ENCODE results near the gene CHAC1. TPM values are rescaled to one million over a fixed set of nuclear protein-coding genes. Genes with fewer than 3 reads are reported as not detected.
"Not testable (repeated sequence)": the region's sequence is repeated elsewhere in the genome, so short reads cannot be mapped to it uniquely, and the experiment has no call there.

CHAC1 gene
- total RNA-seq, 2 donors from 2014 or later: 6.8 to 9.0 TPM

- Mint-ChIP-seq H3K27me3 (ENCODE audit: insufficient read depth) (peaks cover 14% of the 10 kb centered on the region), H3K27ac (no peak overlapping the region), H3K36me3 (ENCODE audit: low read depth) (peaks cover 2% of the 10 kb centered on the region), H3K9me3 (peaks cover 5% of the 10 kb centered on the region), H3K4me3 (no peak overlapping the region), H3K4me1 (peaks cover 20% of the 10 kb centered on the region)
- Histone ChIP-seq H3K36me3 (ENCODE audit: control insufficient read depth, insufficient read depth, low read length) (no peaks in the 10 kb centered on the region), H3K27me3 (ENCODE audit: control insufficient read depth, insufficient read depth, low read length, poor library complexity, severe bottlenecking) (no peaks in the 10 kb centered on the region), H3K4me1 (ENCODE audit: control insufficient read depth, insufficient read depth, low read length) (no peaks in the 10 kb centered on the region), H3K27ac (ENCODE audit: low read depth, low read length) (no peak overlapping the region), H3K9me3 (ENCODE audit: control insufficient read depth, low read length) (no peaks in the 10 kb centered on the region), H3K9ac (ENCODE audit: extremely low read depth, low read length, poor library complexity, severe bottlenecking) (no peak overlapping the region), H3K4me3 (ENCODE audit: low read length) (no peak overlapping the region)
- DNase-seq: no peak
- no peak for TF ChIP-seq CTCF (conservative IDR thresholded peaks at IDR 0.05)
- WGBS, 2 experiments (ENCODE audit: insufficient coverage in 1 of 2, insufficient read length in 1 of 2): 88 to 90% methylated on average over 4 to 11 of the region's 11 CpGs
These were observed 7.7 kb downstream of the CHAC1 start for GRCh38 chr15:40960925-40961324.

- not testable (repeated sequence) for H3K4me1 ChIP-seq (ENCODE audit: control insufficient read depth, insufficient read depth, low read length); H3K36me3 Mint-ChIP-seq (ENCODE audit: low read depth); DNase-seq; H3K27ac Mint-ChIP-seq; H3K9me3 Mint-ChIP-seq; H3K9ac ChIP-seq (ENCODE audit: extremely low read depth, low read length, poor library complexity, severe bottlenecking); H3K27ac ChIP-seq (ENCODE audit: low read depth, low read length); H3K27me3 ChIP-seq (ENCODE audit: control insufficient read depth, insufficient read depth, low read length, poor library complexity, severe bottlenecking); H3K4me3 Mint-ChIP-seq; H3K9me3 ChIP-seq (ENCODE audit: control insufficient read depth, low read length); H3K36me3 ChIP-seq (ENCODE audit: control insufficient read depth, insufficient read depth, low read length); H3K4me3 ChIP-seq (ENCODE audit: low read length)
- peaks cover 28% of the 10 kb centered on the region for H3K4me1 Mint-ChIP-seq
- H3K27me3 Mint-ChIP-seq (ENCODE audit: insufficient read depth): peaks cover 14% of the 10 kb centered on the region
- WGBS, 2 experiments (ENCODE audit: insufficient coverage in 1 of 2, insufficient read length in 1 of 2): 95 to 100% methylated on average over 7 to 25 of the region's 25 CpGs
These were observed 8.5 kb downstream of the CHAC1 start for GRCh38 chr15:40961740-40962139.

GRCh38 chr15:40962317-40962716 lies 9.0 kb downstream of the CHAC1 start:
- not testable (repeated sequence) for H3K4me1 ChIP-seq (ENCODE audit: control insufficient read depth, insufficient read depth, low read length); H3K4me3 ChIP-seq (ENCODE audit: low read length); H3K36me3 ChIP-seq (ENCODE audit: control insufficient read depth, insufficient read depth, low read length); H3K9me3 Mint-ChIP-seq; H3K27ac ChIP-seq (ENCODE audit: low read depth, low read length); H3K9ac ChIP-seq (ENCODE audit: extremely low read depth, low read length, poor library complexity, severe bottlenecking); H3K4me3 Mint-ChIP-seq; DNase-seq; H3K9me3 ChIP-seq (ENCODE audit: control insufficient read depth, low read length); H3K27ac Mint-ChIP-seq; H3K27me3 ChIP-seq (ENCODE audit: control insufficient read depth, insufficient read depth, low read length, poor library complexity, severe bottlenecking); H3K36me3 Mint-ChIP-seq (ENCODE audit: low read depth)
- WGBS, 2 experiments (ENCODE audit: insufficient coverage in 1 of 2, insufficient read length in 1 of 2): 95 to 96% methylated on average over 11 to 14 of the region's 14 CpGs
- Mint-ChIP-seq H3K4me1 (peaks cover 30% of the 10 kb centered on the region), H3K27me3 (ENCODE audit: insufficient read depth) (peaks cover 14% of the 10 kb centered on the region)

GRCh38 chr15:40963201-40963600 lies 9.9 kb downstream of the CHAC1 start:
- peaks cover 32% of the 10 kb centered on the region for H3K4me1 Mint-ChIP-seq
- WGBS, 2 experiments (ENCODE audit: insufficient coverage in 1 of 2, insufficient read length in 1 of 2): 96 to 99% methylated on average over 9 to 12 of the region's 12 CpGs

More at GRCh38 chr15:40963201-40963600, 9.9 kb downstream of the CHAC1 start:
- H3K27me3 ChIP-seq (ENCODE audit: control insufficient read depth, insufficient read depth, low read length, poor library complexity, severe bottlenecking): no peaks in the 10 kb centered on the region
- no peak for DNase-seq
- H3K4me1 ChIP-seq (ENCODE audit: control insufficient read depth, insufficient read depth, low read length): peaks cover 10% of the 10 kb centered on the region
- no peak overlapping the region for H3K27ac ChIP-seq (ENCODE audit: low read depth, low read length)
- no peak overlapping the region for H3K4me3 ChIP-seq (ENCODE audit: low read length)
- H3K9me3 Mint-ChIP-seq: peaks cover 5% of the 10 kb centered on the region
- no peak overlapping the region for H3K27ac Mint-ChIP-seq
- H3K27me3 Mint-ChIP-seq (ENCODE audit: insufficient read depth): peaks cover 14% of the 10 kb centered on the region
- no peak for TF ChIP-seq CTCF (conservative IDR thresholded peaks at IDR 0.05)
- no peak overlapping the region for H3K9ac ChIP-seq (ENCODE audit: extremely low read depth, low read length, poor library complexity, severe bottlenecking)
- H3K36me3 Mint-ChIP-seq (ENCODE audit: low read depth): no peaks in the 10 kb centered on the region
- H3K9me3 ChIP-seq (ENCODE audit: control insufficient read depth, low read length): no peaks in the 10 kb centered on the region
- no peak overlapping the region for H3K4me3 Mint-ChIP-seq
- no peaks in the 10 kb centered on the region for H3K36me3 ChIP-seq (ENCODE audit: control insufficient read depth, insufficient read depth, low read length)

Measured in endodermal cell (in vitro differentiated cells).